Measurements from ENCODE around the gene SHF.

The SHF gene

GRCh38 chr15:45228931-45229330, 41.2 kb upstream of the SHF start:
- H3K4me3 ChIP-seq (ENCODE audit: low read depth, low read length) = no peak overlapping the region
- DNase-seq (ENCODE audit: low read depth) = no peak
- no peak for TF ChIP-seq CTCF (conservative IDR thresholded peaks at IDR 0.05; ENCODE audit: low read depth, low read length)

- DNase-seq (ENCODE audit: low read depth) = no peak
- no peak overlapping the region for H3K4me3 ChIP-seq (ENCODE audit: low read depth, low read length)
- TF ChIP-seq CTCF (conservative IDR thresholded peaks at IDR 0.05; ENCODE audit: low read depth, low read length) = no peak
These were observed 37.9 kb upstream of the SHF start for GRCh38 chr15:45225506-45226273.

- no peak overlapping the region for H3K4me3 ChIP-seq (ENCODE audit: low read depth, low read length)
- TF ChIP-seq CTCF (conservative IDR thresholded peaks at IDR 0.05; ENCODE audit: low read depth, low read length) = no peak
- no peak for DNase-seq (ENCODE audit: low read depth)
These were observed 37.0 kb upstream of the SHF start for GRCh38 chr15:45224621-45225217.

GRCh38 chr15:45221967-45222366, 34.2 kb upstream of the SHF start:
- H3K4me3 ChIP-seq (ENCODE audit: low read depth, low read length) = no peak overlapping the region
- no peak for TF ChIP-seq CTCF (conservative IDR thresholded peaks at IDR 0.05; ENCODE audit: low read depth, low read length)
- no peak for DNase-seq (ENCODE audit: low read depth)

GRCh38 chr15:45221053-45221599, 33.4 kb upstream of the SHF start:
- TF ChIP-seq CTCF (conservative IDR thresholded peaks at IDR 0.05; ENCODE audit: low read depth, low read length) = no peak
- DNase-seq (ENCODE audit: low read depth) = no peak

GRCh38 chr15:45212493-45212892, 24.7 kb upstream of the SHF start:
- no peak for TF ChIP-seq CTCF (conservative IDR thresholded peaks at IDR 0.05; ENCODE audit: low read depth, low read length)
- H3K4me3 ChIP-seq (ENCODE audit: low read depth, low read length) = no peak overlapping the region
- no peak for DNase-seq (ENCODE audit: low read depth)

More at GRCh38 chr15:45221053-45221599, 33.4 kb upstream of the SHF start:
- H3K4me3 ChIP-seq (ENCODE audit: low read depth, low read length) = no peak overlapping the region
